Erythroblast (primary cell): Measurements from ENCODE around the gene EYA4.

Source experiments
- GATA1 ChIP-seq: IDR thresholded peaks from 2 replicates; pipeline ENCODE4 v1.6.1; 2011; ENCODE audit warnings: low read depth, mild to moderate bottlenecking, control low read depth, low read length, moderate library complexity
- POLR2A ChIP-seq: IDR thresholded peaks from 2 replicates; pipeline ENCODE4 v1.6.1; 2011; ENCODE audit warnings: mild to moderate bottlenecking, low read length

DNA sequence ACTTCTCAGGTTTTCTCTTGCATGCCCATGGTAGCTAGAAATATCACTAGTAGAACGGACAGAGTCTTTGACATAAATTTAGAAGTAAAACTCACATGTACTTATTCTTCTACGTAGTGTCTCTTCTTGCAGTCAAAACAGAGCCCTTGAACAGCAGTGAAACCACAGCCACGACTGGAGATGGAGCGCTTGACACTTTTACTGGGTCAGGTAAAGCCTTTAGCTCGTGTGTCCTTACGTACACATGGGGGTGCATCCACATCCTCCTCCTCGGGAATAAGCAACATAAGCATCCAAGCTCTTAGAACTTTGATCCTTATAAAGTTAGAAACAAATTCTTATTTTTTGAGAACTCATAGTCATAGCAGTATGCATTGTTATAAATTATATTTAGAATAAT lies 215.3 kb downstream of the EYA4 start:
- TF ChIP-seq POLR2A (no peak), GATA1 (no peak)
